Daoy (cell line): ENCODE data around the gene PADI1. TPM values are rescaled to one million over a fixed set of nuclear protein-coding genes. Genes with fewer than 3 reads are reported as not detected.

Experiments used
- total RNA-seq: library from RNA; depleted of rRNA; stranded (reverse); fragments of >200 nt; shearing (Covaris generic); gene quantifications from 2 replicates; pipeline ENCODE4 v1.2.3, GENCODE V29; 2014; rRNA removed

The PADI1 gene
- total RNA-seq, 1 experiment from 2014 or later: 2.5 TPM

Other genes with a start within 250 kb of the PADI1 start
- gene MFAP2, start 224.5 kb upstream of the PADI1 start, total RNA-seq: 150 and 213 TPM in 2 replicates
- gene ATP13A2, start 193.2 kb upstream of the PADI1 start, total RNA-seq: 47.2 and 70.7 TPM in 2 replicates
- gene SDHB, start 151.1 kb upstream of the PADI1 start, total RNA-seq: 313 and 339 TPM in 2 replicates
- gene PADI2, start 85.7 kb upstream of the PADI1 start, total RNA-seq: 0.34 and 0.89 TPM in 2 replicates
- 0.09 and 1.5 TPM in 2 replicates for gene PADI3, start 44.0 kb downstream of the PADI1 start, total RNA-seq
- gene PADI4, start 103.1 kb downstream of the PADI1 start, total RNA-seq: not detected in 2 replicates
- not detected in 2 replicates for gene PADI6, start 167.1 kb downstream of the PADI1 start, total RNA-seq
- gene RCC2, start 234.5 kb downstream of the PADI1 start, total RNA-seq: 114 and 115 TPM in 2 replicates